GM12864 (cell line): Measurements from ENCODE around the gene TRABD2B.

Experiments
- DNase-seq: peaks from one replicate; pipeline ENCODE4 v3.0.0-alpha.2; 2011; ENCODE audit warnings: low read depth
- H3K4me3 ChIP-seq: 2 replicates; pipeline ENCODE4 v1.5.1; 2011; ENCODE audit warnings: mild to moderate bottlenecking, low read depth, low read length, control low read depth
- TF ChIP-seq, protein P1 (sequence below): IDR thresholded peaks from 2 replicates; pipeline ENCODE4 v1.5.1; 2011; ENCODE audit warnings: low read depth, mild to moderate bottlenecking, moderate library complexity, low read length, control low read depth, inconsistent platforms; ENCODE audit errors: missing control alignments

TRABD2B gene

DNA sequence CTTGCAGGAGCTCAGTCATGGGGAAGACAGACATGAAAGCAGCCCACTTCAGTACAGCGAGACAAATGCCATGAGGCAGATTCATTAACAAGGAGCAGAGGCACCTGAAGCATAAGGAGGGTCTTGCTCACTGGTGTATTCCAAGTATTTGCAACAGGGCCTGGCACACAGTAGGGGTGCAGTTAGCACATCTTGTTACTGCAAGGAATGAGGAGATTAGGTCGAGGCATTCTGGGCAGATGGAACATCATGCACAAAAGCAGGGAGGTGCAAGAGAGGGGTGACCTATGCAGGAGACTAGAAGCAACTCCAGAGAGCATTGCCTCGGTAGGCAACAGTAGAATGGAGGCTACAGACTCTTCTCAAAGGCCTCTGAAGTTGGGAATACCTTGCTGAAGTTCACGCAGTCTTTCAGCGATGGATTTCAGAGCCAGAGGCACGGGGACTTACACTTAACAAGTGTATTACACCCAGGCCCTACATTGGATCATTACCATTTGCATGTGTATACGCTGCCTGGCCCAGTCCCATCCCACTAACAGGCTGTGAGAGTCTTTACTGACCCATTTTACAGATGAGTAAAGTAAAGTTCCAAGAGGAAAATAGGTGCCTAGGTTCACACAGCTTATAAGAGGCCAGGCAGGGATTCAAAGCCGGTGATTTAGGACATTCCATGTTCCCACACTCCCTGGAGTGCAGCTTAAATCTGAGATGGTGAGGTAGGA lies 82.1 kb downstream of the TRABD2B start:
- DNase-seq: no peak
- H3K4me3 ChIP-seq: no peak overlapping the region
- TF ChIP-seq, protein P1, sequence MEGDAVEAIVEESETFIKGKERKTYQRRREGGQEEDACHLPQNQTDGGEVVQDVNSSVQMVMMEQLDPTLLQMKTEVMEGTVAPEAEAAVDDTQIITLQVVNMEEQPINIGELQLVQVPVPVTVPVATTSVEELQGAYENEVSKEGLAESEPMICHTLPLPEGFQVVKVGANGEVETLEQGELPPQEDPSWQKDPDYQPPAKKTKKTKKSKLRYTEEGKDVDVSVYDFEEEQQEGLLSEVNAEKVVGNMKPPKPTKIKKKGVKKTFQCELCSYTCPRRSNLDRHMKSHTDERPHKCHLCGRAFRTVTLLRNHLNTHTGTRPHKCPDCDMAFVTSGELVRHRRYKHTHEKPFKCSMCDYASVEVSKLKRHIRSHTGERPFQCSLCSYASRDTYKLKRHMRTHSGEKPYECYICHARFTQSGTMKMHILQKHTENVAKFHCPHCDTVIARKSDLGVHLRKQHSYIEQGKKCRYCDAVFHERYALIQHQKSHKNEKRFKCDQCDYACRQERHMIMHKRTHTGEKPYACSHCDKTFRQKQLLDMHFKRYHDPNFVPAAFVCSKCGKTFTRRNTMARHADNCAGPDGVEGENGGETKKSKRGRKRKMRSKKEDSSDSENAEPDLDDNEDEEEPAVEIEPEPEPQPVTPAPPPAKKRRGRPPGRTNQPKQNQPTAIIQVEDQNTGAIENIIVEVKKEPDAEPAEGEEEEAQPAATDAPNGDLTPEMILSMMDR: no peak

DNA sequence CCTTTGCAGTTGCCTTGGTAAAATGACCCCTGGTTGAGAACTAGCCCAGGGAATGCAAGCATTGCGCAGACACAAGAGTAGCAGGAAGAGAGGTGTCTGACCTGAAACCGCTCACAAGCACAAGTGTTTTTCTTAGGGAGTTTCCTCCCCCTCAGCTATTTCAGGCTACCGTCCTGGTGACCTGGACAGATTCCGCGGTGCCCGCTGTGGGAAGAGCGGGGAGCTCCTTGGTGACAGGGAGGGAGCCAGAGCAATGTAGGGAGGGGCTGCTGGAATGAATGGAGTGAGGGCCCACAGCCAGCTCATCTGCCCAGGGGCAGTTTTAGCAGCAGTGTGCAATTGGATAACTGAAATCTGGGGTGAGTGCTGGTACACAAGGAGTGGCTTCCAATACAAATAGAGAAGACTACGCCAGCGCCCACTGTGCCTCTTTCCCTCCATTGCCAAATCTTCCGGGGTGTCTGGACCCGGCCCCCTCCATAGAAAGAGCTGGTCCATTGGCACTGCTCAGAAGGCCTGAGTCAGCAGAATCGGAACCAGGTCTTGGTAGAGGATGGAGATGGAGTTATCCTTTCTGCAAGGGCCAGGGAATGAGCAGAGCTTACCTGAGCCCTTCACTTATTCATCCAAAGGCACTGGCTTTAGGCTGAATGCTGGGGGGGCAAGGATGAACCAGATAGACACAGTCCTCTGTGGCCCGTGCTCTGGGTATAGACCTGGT lies 82.8 kb downstream of the TRABD2B start:
- TF ChIP-seq, protein P1: no peak
- DNase-seq: no peak
- no peak overlapping the region for H3K4me3 ChIP-seq

DNA sequence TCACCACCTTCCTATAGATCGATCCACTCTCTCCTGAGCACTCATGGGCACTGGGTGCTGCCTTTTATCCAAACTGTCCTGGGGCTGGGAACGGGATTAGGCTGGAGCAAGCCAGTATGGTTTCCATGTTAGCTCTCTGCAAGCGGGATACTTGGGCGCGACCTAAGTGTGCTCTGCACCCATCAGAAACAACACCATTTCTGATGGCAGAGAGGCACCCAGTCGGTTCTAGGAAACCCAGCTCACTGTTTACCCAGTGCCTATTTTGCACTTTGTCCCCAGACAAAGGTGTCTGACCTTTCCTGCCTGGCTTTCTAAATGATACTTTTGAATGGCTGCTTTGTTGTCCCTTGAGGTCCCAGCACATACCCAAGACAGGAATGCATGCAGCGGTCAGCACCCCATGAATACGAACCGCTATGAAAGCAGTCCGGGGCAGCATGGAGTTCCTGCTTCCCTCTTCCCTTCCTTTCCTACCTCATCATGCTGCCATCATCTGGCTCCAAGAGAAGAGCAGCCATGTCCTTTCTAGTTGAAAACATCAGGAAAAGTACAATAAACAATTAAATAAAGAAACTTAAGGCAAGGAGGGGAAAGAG lies 83.9 kb downstream of the TRABD2B start:
- no peak overlapping the region for H3K4me3 ChIP-seq
- no peak for DNase-seq
- TF ChIP-seq, protein P1: no peak

DNA sequence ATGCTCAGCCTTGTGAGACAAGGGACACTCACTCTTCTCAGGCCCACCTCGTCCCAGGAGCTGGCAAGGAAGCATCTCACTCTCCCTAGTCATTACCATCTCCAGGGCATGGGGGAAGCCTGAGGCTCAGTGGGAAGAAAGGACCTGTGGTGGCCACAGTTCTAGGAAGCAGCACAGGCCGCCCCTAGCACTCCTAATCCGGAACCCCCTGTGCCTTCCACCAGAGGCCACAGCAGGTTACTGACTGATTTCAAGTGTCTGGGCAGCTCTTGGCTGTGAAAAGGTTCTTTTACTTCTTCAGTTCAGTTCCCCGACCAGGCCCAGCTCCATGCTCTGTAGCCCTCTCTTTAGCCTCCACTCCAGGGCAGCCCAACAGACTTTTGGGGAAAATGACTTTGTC lies 84.4 kb downstream of the TRABD2B start:
- TF ChIP-seq, protein P1: no peak
- no peak overlapping the region for H3K4me3 ChIP-seq
- DNase-seq: no peak

DNA sequence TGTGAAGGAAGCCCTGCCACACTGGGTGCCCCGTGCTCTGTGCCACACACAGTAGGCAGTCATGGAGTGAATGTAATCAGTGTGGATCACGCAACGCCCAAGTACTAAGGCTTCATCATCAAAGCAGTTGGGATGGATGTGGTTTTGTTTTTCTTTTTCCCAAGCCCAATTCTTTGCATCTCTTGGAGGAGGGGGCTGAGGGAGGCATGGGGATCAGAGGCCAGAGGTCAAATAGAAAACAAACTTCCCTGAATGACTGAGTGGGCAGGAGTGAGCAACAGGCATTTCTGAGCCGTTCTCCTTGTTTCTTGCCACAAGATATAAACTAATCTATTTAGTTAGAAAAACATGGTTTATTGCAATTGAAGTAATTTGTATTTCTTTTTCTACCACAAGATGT lies 85.3 kb downstream of the TRABD2B start:
- TF ChIP-seq, protein P1: no peak
- DNase-seq: no peak
- no peak overlapping the region for H3K4me3 ChIP-seq

DNA sequence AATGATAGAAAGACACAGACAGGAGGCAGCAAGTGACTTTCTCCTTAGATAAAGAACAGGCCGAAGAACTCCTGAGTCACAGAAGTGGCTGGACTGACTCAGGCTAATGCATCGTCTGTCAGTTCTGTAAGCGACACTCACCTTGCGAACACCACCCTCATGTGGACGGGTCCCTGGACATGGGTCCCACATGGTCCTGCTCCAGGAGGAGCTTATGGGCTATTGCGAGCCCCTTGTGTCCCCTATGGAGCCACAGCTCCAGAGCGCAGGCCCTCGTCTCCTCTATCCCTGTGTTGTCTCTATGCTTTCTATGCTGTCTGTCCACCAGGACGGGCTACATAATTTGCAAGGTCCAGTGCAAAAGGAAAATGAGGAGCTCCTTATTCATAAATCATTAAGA lies 85.8 kb downstream of the TRABD2B start:
- H3K4me3 ChIP-seq: no peak overlapping the region
- TF ChIP-seq, protein P1: no peak
- no peak for DNase-seq
